Trophoblast cell (in vitro differentiated cells and primary cell): Measurements from ENCODE around the gene KCNQ2.

Source experiments
- DNase-seq, 2 donors: peaks; one replicate each; pipeline ENCODE4 v3.0.0-alpha.2; 2016
- H2AFZ ChIP-seq: 2 replicates; pipeline ENCODE4 v1.6.1; 2013; ENCODE audit warnings: low read length, moderate library complexity, mild to moderate bottlenecking; ENCODE audit not compliant: insufficient read depth, poor library complexity
- H2AK5ac ChIP-seq: 2 replicates; pipeline ENCODE4 v1.6.1; 2013; ENCODE audit warnings: mild to moderate bottlenecking, low read length
- H2BK120ac ChIP-seq: 2 replicates; pipeline ENCODE4 v1.6.1; 2013; ENCODE audit warnings: low read length, mild to moderate bottlenecking, moderate library complexity; ENCODE audit not compliant: insufficient read depth, poor library complexity
- H2BK12ac ChIP-seq: 2 replicates; pipeline ENCODE4 v1.6.1; 2013; ENCODE audit warnings: mild to moderate bottlenecking, low read length, moderate library complexity
- H2BK5ac ChIP-seq: 2 replicates; pipeline ENCODE4 v1.6.1; 2013; ENCODE audit warnings: low read length, low read depth, moderate library complexity, mild to moderate bottlenecking; ENCODE audit not compliant: poor library complexity
- H3K14ac ChIP-seq: 2 replicates; pipeline ENCODE4 v1.6.1; 2013; ENCODE audit warnings: mild to moderate bottlenecking, low read length
- H3K18ac ChIP-seq: 2 replicates; pipeline ENCODE4 v1.6.1; 2013; ENCODE audit warnings: mild to moderate bottlenecking, low read length
- H3K23ac ChIP-seq: 2 replicates; pipeline ENCODE4 v1.6.1; 2013; ENCODE audit warnings: low read length
- H3K27ac ChIP-seq: 2 replicates; pipeline ENCODE4 v1.5.1; 2013; ENCODE audit warnings: low read depth, mild to moderate bottlenecking, inconsistent platforms, low read length, moderate library complexity
- H3K27me3 ChIP-seq: 2 replicates; pipeline ENCODE4 v1.6.1; 2013; ENCODE audit warnings: inconsistent platforms, mild to moderate bottlenecking, low read length, moderate library complexity; ENCODE audit not compliant: insufficient read depth
- H3K36me3 ChIP-seq, 2 experiments: 1 replicate in 1 of 2; 2 replicates in 1 of 2; pipeline ENCODE4 v1.6.1; 2013; ENCODE audit warnings: low read length in 2 of 2, mild to moderate bottlenecking in 2 of 2, moderate library complexity in 1 of 2; ENCODE audit not compliant: insufficient read depth in 2 of 2, control insufficient read depth in 1 of 2
- H3K4ac ChIP-seq: 2 replicates; pipeline ENCODE4 v1.6.1; 2013; ENCODE audit warnings: low read depth, mild to moderate bottlenecking, low read length, moderate library complexity
- H3K4me1 ChIP-seq, 2 experiments: 1 replicate in 1 of 2; 2 replicates in 1 of 2; pipeline ENCODE4 v1.6.1; 2013; ENCODE audit warnings: low read length in 2 of 2, mild to moderate bottlenecking in 2 of 2, moderate library complexity in 1 of 2; ENCODE audit not compliant: insufficient read depth in 2 of 2, control insufficient read depth in 1 of 2
- H3K4me2 ChIP-seq: 2 replicates; pipeline ENCODE4 v1.6.1; 2013; ENCODE audit warnings: inconsistent platforms, mild to moderate bottlenecking, low read length, moderate library complexity
- H3K4me3 ChIP-seq: 2 replicates; pipeline ENCODE4 v1.5.1; 2013; ENCODE audit warnings: mild to moderate bottlenecking, low read depth, low read length, inconsistent platforms
- H3K79me1 ChIP-seq: one replicate; pipeline ENCODE4 v1.6.1; 2013; ENCODE audit warnings: low read length
- H3K79me2 ChIP-seq: 2 replicates; pipeline ENCODE4 v1.6.1; 2013; ENCODE audit warnings: low read length, mild to moderate bottlenecking; ENCODE audit not compliant: control insufficient read depth, insufficient read depth, poor library complexity
- H3K9ac ChIP-seq: 2 replicates; pipeline ENCODE4 v1.6.1; 2013; ENCODE audit warnings: mild to moderate bottlenecking, low read length
- H3K9me3 ChIP-seq: 2 replicates; pipeline ENCODE4 v1.6.1; 2013; ENCODE audit warnings: low read depth, mild to moderate bottlenecking, control low read depth, inconsistent platforms, low read length; ENCODE audit not compliant: insufficient read depth
- H4K12ac ChIP-seq: 2 replicates; pipeline ENCODE4 v1.6.1; 2013; ENCODE audit warnings: low read depth, mild to moderate bottlenecking, low read length, moderate library complexity
- H4K8ac ChIP-seq: 2 replicates; pipeline ENCODE4 v1.6.1; 2013; ENCODE audit warnings: low read depth, mild to moderate bottlenecking, low read length, moderate library complexity
- H4K91ac ChIP-seq: one replicate; pipeline ENCODE4 v1.6.1; 2013; ENCODE audit warnings: low read depth, mild to moderate bottlenecking, low read length, moderate library complexity
- WGBS: extraction: QIAGEN DNeasy Blood & Tissue Kit; methylation state at CpG from one replicate; pipeline ENCODE4 v1.1.7; 2013; ENCODE audit warnings: missing lambda C conversion rate; ENCODE audit not compliant: insufficient read length, insufficient coverage; ENCODE audit errors: extremely low coverage; 5-methylcytosine and 5-hydroxymethylcytosine counted together

KCNQ2 gene

GRCh38 chr20:63398744-63399514, 73.5 kb downstream of the KCNQ2 start:
- H2BK120ac ChIP-seq, result no peak overlapping the region
- no peaks in the 10 kb centered on the region for H3K27me3 ChIP-seq
- H3K23ac ChIP-seq, result no peak overlapping the region
- H3K4me3 ChIP-seq, result no peak overlapping the region
- H2AFZ ChIP-seq, result no peak overlapping the region
- no peak overlapping the region for H3K9ac ChIP-seq
- no peak overlapping the region for H3K14ac ChIP-seq
- H2AK5ac ChIP-seq, result no peak overlapping the region
- no peaks in the 10 kb centered on the region for H3K9me3 ChIP-seq
- H2BK12ac ChIP-seq, result no peak overlapping the region
- H4K91ac ChIP-seq, result no peak overlapping the region
- H3K36me3 ChIP-seq, result no peaks in the 10 kb centered on the region
- no peak overlapping the region for H4K8ac ChIP-seq
- H3K4me2 ChIP-seq, result no peak overlapping the region
- H3K79me1 ChIP-seq, result no peaks in the 10 kb centered on the region
- H3K79me2 ChIP-seq, result no peaks in the 10 kb centered on the region
- H3K18ac ChIP-seq, result no peak overlapping the region
- H3K4ac ChIP-seq, result no peak overlapping the region
- H2BK5ac ChIP-seq, result no peak overlapping the region
- no peak for DNase-seq
- WGBS, result no CpG with 5 or more reads among the region's 27 CpGs
- no peak overlapping the region for H4K12ac ChIP-seq
- H3K27ac ChIP-seq, result no peak overlapping the region
- H3K4me1 ChIP-seq, result no peaks in the 10 kb centered on the region

- H4K8ac ChIP-seq, result no peak overlapping the region
- H2AFZ ChIP-seq, result no peak overlapping the region
- no peaks in the 10 kb centered on the region for H3K79me2 ChIP-seq
- H3K4ac ChIP-seq, result no peak overlapping the region
- no peak overlapping the region for H3K4me2 ChIP-seq
- no peaks in the 10 kb centered on the region for H3K36me3 ChIP-seq
- no peaks in the 10 kb centered on the region for H3K9me3 ChIP-seq
- H3K79me1 ChIP-seq, result no peaks in the 10 kb centered on the region
- no peak overlapping the region for H3K4me3 ChIP-seq
- no peak overlapping the region for H3K23ac ChIP-seq
- no peaks in the 10 kb centered on the region for H3K27me3 ChIP-seq
- H2BK12ac ChIP-seq, result no peak overlapping the region
- H2AK5ac ChIP-seq, result no peak overlapping the region
- H2BK5ac ChIP-seq, result no peak overlapping the region
- H3K18ac ChIP-seq, result no peak overlapping the region
- H4K91ac ChIP-seq, result no peak overlapping the region
- no peak for DNase-seq
- no peaks in the 10 kb centered on the region for H3K4me1 ChIP-seq
- WGBS, result no CpG with 5 or more reads among the region's 25 CpGs
- no peak overlapping the region for H2BK120ac ChIP-seq
- H3K14ac ChIP-seq, result no peak overlapping the region
- H3K27ac ChIP-seq, result no peak overlapping the region
- no peak overlapping the region for H3K9ac ChIP-seq
- no peak overlapping the region for H4K12ac ChIP-seq
These were observed 74.5 kb downstream of the KCNQ2 start for GRCh38 chr20:63397946-63398450.

- no peak overlapping the region for H3K4me2 ChIP-seq
- no peak overlapping the region for H3K4ac ChIP-seq
- H3K23ac ChIP-seq, result no peak overlapping the region
- no peak overlapping the region for H3K27ac ChIP-seq
- H3K27me3 ChIP-seq, result no peaks in the 10 kb centered on the region
- H3K14ac ChIP-seq, result no peak overlapping the region
- no peak overlapping the region for H4K91ac ChIP-seq
- no peak overlapping the region for H2AK5ac ChIP-seq
- H3K18ac ChIP-seq, result no peak overlapping the region
- no peak overlapping the region for H2BK120ac ChIP-seq
- no peaks in the 10 kb centered on the region for H3K36me3 ChIP-seq
- H3K4me1 ChIP-seq, result no peaks in the 10 kb centered on the region
- no peak overlapping the region for H2AFZ ChIP-seq
- H2BK12ac ChIP-seq, result no peak overlapping the region
- H2BK5ac ChIP-seq, result no peak overlapping the region
- H3K9ac ChIP-seq, result no peak overlapping the region
- no peak overlapping the region for H3K4me3 ChIP-seq
- H4K8ac ChIP-seq, result no peak overlapping the region
- no peak for DNase-seq
- H3K79me2 ChIP-seq, result no peaks in the 10 kb centered on the region
- no peak overlapping the region for H4K12ac ChIP-seq
- H3K79me1 ChIP-seq, result no peaks in the 10 kb centered on the region
- no CpG with 5 or more reads among the region's 30 CpGs for WGBS
- H3K9me3 ChIP-seq, result peaks cover under 1% of the 10 kb centered on the region
These were observed 75.2 kb downstream of the KCNQ2 start for GRCh38 chr20:63397155-63397843.

GRCh38 chr20:63396300-63396699, 76.2 kb downstream of the KCNQ2 start:
- Histone ChIP-seq H2BK120ac (no peak overlapping the region), H2AFZ (no peak overlapping the region)

More at GRCh38 chr20:63396300-63396699, 76.2 kb downstream of the KCNQ2 start:
- no peak overlapping the region for H3K14ac ChIP-seq
- H3K18ac ChIP-seq, result no peak overlapping the region
- H3K9me3 ChIP-seq, result peaks cover 10% of the 10 kb centered on the region
- no peak overlapping the region for H3K23ac ChIP-seq
- no peaks in the 10 kb centered on the region for H3K36me3 ChIP-seq
- H2BK5ac ChIP-seq, result no peak overlapping the region
- H3K9ac ChIP-seq, result no peak overlapping the region
- H3K4me3 ChIP-seq, result no peak overlapping the region
- no peak overlapping the region for H2AK5ac ChIP-seq
- WGBS, result no CpG with 5 or more reads among the region's 12 CpGs
- H3K4ac ChIP-seq, result no peak overlapping the region
- DNase-seq, result no peak
- no peaks in the 10 kb centered on the region for H3K79me1 ChIP-seq
- no peak overlapping the region for H4K91ac ChIP-seq
- no peak overlapping the region for H4K12ac ChIP-seq
- no peaks in the 10 kb centered on the region for H3K4me1 ChIP-seq
- no peak overlapping the region for H3K4me2 ChIP-seq
- no peak overlapping the region for H3K27ac ChIP-seq
- no peaks in the 10 kb centered on the region for H3K27me3 ChIP-seq
- H3K79me2 ChIP-seq, result no peaks in the 10 kb centered on the region
- H2BK12ac ChIP-seq, result no peak overlapping the region
- no peak overlapping the region for H4K8ac ChIP-seq
